ENCODE measurements around the gene RIPPLY3.

GRCh38 chr21:36964827-36965719 is 41.4 kb upstream of the RIPPLY3 start:
- TF ChIP-seq POLR2AphosphoS5 (IDR thresholded peaks at IDR 0.05; ENCODE audit: low read depth, low read length) = no peak
- no peak for TF ChIP-seq SIN3A (IDR thresholded peaks at IDR 0.05; ENCODE audit: borderline replicate concordance, insufficient read depth, low read length)

Measured in PFSK-1 (cell line).